NK-92 (cell line): ENCODE data around the gene FOXO6.

Source experiments
- DNase-seq: peaks from one replicate; lab custom pipeline; 2025; ENCODE audit not compliant: unreplicated experiment; lab: John Stamatoyannopoulos, UW

Gene FOXO6

DNA sequence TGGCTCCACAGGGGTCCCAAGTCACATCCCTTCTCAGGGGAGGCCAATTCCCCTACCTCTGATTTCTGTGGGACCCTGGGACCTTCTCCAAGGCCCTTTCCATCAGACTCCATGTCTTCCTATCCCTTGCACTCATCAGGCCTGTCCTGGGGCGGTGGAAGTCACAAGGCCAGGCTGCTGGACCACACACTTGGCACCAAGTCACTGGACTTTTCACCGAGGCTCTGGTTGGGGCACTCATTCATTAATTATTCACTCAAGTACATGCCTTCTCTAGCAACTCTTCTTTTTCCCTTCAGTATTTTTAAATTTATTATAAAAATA lies 11.2 kb upstream of the FOXO6 start:
- DNase-seq = no peak

DNA sequence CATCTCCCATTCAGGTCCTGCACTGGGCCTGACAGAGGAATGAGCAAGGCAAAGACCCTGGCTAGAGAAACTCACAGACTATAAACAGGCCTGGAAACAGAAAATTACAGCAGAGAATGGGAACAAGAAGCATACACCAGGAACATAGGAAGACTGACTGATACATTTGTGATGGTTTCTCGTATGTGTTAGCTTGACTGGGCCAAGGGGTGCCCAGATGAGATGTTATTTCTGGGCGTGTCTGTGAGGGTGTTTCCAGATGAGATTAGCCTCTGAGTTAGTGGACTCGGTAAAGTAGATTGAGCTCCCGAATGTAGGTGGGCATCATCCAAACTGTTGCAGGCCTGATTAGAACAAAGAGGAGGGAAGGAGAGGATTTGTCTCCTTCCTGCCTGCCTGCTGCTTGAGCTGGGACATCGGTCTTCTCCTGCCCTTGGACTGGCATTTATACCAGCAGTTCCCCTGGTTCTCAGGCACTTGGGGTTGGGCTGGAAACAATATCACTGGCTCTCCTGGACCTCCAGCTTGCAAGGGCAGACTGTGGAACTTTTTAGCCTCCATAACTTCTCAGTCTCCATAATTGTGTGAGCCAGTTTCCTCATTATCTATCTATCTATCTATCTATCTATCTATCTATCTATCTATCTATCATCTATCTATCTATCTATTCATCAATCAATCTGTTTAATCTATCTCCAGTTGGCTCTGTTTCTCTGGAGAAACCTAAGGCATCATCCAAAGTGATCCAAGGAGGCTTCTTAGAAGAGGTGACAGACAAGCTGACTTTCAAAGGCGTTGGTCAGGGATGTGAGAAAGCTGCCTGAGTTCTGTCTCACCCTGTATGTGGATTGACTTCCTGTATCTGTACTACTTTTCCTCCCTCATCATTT lies 9.7 kb upstream of the FOXO6 start:
- DNase-seq = no peak

DNA sequence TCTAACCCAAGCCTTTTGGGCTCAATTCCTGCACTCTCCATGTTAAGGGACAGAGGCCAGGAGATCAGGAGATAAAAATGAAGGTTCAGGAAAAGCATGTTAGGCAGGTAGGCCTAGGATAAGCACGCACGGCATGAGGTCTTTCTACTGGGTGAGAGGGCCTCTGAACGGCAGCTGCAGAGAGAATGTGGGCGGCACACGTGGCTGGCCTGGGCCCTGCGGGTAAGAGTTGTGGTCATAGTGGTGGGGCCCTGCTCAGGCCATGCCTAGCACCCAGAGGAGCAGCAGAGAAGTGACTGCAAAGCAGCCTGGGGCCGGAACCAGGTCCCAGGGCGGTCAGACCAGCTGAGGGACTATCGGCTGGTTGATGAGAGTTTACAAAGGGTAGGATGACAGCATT lies 7.5 kb upstream of the FOXO6 start:
- no peak for DNase-seq

DNA sequence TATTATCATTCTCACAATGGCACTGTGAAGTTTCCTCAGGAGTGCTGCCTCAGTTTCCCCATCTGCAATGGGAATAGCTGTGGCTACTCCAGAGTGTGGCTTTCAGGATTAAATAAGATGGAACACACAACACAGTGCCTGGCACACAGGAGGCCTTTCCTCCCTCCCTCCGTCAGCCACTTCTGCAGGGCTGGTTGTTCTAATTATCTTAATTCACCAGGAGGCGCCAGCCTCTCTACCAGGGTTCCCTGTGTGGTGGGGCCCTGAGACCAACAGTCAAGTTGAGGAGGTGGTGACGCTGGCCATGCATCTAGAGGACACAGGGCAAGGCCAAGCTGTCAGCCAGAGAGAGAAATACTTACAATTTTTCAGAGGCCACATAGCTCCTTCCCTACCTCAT lies 6.3 kb upstream of the FOXO6 start:
- DNase-seq = no peak

DNA sequence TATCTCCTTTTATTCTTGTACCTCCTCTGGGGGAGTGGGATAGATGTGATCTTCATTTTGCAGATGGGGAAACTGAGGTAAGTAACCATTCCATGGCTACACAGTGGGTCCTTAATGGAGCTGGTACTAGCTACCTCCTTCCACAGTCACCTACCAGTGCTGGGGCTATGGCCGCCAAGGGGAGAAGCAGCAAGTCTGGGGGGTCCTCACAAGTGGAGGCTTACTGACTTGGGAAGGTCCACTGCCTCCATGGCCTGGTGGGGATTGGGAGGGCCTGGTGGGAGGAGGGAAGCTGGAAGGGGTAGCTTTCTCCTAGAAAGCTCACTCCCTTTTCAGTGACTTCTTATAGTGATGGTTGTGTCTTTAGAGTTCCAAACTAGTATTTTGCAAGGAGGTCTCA lies 5.9 kb upstream of the FOXO6 start:
- no peak for DNase-seq

DNA sequence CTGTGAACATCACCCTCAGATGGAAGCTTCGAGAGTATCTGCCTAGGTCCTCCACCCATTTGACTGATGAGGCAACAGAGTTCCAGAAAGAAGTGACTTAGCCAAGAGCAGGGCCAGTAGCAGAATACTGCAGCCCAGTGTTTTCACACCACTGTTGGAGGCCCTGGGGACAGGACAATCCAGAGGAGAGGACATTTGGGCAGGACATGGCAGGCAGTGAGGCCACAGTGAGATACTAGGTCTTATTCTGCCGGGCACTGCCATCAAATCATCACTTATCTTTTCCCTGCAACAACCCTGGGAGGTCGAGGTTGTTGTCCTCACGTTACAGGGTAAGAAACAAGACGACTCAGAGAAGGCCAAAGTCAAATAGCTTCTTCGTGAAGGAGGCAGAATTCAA lies 5.5 kb upstream of the FOXO6 start:
- no peak for DNase-seq

DNA sequence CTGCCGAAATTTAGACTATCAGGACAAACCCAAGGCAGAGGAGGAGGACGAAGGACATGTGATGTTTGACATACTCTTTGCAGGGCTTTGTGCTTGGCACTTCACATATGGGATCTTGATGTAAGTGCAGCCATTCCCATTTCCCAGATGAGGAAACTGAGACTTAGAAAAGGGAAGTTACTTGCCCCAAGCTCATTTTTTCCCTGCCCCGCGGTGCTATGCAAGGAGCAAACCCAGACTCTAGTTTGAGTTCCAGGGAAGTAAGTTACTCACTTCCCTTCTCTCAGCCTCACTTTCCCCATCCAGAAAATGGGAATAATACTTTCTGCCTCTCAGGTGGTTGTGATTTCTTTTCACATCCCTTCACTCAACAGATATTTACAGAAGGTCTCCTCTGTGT lies 4.5 kb upstream of the FOXO6 start:
- no peak for DNase-seq

DNA sequence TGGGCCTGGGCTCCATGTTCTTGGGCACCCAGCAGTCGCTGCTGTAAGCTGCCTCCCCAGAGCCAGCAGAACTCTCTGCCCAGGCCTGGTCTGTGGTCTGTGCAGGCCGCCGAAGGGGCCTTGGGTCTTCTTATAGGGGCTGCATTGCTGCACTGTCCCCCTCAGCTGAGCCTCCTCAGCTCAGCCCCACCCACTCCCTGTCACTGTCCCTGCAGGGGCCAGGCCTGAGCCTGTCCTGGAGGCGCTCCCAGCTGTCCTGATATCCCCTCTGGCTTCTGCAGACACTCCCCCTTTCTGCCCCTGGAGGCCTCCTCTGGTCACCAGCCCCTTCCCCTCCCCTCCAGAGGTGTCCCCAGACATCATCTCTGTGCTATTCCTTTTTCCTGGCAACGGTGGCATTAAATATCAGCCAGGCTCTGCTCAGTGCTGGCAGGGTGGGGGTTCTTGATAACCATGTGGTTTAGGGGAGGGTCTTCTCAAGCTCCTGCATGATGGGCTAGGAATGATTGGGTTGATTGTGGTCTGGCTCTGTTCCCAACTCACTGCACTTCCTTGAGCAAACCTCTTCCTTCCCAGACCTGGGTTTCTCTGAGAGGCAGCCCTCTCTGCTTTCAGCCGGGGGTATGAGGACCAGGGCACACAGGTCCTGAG lies 3.7 kb upstream of the FOXO6 start:
- no peak for DNase-seq

DNA sequence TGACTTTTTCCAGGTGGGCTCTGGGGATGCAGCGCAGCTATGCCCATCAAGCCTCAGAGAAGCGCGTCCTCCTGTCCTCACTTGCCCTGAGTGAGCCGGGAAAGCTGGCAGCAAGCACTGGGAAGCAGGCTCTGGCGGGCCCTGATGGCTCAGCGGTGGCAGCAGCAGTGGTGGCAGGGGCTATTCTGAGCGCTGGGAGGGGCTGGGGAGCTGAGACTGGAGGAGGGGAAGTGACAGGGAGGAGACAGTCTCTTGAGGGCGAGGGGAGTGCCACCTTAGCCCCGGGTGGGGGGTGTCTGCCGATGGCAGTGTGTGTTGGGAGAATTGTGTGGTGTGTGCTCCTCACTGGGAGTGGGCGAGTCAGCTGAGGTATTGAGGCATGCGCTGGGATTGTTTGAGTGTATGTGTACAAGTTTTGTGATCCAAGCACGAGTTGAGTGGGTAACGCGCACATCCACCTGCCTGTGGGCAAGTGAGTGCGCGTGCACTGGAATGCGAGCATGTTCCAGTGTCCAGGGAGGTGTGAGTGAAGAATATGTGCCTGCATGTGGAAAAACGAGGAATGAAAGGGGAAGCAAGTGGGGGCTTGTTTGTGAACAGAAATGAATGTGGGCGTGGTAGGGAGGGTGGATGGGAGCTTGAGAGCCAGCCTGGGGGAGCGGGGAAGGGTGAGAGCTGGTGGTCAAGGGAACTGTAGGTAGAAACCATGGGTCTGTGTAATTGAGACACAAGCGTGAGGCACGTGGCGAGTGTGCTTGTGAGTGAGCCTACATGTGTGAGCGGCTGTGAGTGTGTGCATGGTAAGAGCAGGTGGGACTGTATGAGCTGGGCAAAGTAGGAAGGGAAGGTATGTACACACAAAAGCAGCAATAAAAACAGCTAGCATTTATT lies 2.9 kb upstream of the FOXO6 start:
- DNase-seq = no peak

DNA sequence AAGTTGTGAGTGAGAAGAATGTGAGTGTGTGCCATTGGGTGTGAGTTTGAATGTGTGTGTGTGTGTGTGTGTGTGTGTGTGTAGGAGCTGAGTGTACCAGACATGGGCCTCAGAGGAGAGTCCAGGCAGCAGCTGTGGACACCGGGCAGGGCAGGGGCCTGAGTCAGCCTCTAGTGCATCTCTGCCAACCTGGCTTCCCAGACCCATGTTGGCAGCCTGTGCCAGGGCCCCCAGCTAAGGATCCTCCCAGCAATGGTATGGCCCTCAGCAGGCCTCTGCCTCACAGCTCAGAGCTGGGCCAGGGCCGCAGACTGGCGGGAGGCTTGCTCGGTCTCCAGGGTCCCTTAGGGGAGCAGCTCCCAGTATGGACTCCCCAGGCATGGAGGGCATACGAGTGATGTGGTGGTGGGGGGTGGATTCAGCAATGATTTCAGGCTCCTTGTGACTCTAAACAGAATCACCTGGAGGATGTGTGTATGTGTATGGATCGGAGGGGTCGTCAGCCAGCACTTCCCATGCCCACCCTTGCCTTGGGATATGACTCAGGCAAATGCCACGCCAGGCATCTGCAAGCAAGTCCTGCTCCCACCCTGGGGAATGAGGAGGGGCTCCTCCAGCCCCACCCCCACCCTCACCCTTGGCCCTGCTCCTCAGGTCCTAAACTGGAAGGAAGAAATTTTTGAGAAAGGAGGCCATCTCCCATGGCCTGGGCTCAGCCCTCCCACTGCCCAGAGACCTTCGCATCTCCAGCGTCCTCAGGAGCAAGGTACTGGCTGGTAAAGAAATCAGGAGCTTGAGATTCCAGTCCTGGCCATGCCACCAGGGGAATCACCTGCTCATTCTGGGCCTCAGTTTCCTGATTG lies 1.8 kb upstream of the FOXO6 start:
- DNase-seq = no peak

DNA sequence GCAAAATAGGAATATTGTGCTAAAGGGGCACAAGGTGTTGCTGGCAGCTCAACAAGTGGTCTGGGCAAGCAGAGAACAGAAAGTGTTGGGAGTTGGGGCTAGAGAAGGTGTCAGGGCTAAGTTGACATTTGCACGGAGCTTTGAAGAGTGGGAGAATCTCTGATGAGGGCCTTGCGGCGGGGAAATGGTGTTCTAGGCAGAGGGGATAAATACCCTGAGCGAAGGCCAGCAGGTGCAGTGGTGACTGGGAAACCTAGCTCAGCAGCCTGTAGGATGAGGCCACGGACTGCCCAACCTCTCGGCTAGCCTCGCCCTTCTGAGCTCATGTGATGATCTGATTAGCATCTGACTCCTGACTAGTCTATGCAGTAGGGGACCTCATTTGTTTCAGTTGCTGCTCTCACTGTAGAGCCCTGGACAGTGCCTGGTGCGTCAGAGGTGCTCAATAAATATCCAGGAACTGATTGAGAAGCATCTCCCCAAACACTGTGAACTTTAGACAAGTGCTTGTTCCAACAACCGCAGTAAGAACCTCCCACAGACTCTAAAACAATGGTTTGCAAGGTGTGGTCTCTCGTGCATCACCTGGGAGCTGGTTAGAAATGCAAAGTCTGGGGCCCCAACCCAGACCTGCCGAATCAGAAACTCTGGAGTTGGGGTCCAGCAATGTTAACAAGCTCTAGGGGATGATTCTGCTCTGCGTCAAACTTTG lies 1.0 kb upstream of the FOXO6 start:
- DNase-seq = no peak

DNA sequence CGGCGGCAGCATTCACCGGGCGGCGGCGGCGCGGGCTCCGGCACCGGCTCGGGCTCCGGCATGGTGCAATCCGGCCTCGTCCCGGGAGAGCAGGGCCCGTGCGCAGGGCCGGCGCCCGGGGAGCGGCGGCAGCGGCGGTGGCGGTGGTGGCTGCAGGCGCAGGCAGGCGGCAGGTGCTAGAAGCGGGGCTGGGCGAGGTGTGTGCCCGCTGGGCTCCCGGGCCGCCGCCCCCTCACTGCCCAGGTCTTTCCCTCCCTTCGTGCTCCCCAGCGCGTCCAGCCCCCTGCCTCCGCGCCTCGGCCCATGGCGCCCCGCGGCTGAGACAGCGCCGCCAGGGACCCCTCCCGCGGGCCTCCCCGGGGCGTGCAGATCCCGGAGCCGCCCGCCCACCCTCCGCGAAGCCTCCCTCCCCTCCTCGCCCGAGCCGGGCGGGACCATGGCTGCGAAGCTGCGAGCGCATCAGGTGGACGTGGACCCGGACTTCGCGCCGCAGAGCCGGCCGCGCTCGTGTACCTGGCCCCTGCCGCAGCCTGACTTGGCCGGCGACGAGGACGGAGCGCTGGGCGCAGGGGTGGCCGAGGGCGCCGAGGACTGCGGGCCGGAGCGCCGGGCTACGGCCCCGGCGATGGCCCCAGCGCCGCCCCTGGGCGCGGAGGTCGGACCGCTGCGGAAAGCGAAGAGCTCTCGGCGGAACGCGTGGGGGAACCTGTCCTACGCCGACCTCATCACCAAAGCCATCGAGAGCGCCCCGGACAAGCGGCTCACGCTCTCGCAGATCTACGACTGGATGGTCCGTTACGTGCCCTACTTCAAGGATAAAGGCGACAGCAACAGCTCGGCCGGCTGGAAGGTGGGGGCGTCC lies 492 bp downstream of the FOXO6 start:
- DNase-seq = no peak

DNA sequence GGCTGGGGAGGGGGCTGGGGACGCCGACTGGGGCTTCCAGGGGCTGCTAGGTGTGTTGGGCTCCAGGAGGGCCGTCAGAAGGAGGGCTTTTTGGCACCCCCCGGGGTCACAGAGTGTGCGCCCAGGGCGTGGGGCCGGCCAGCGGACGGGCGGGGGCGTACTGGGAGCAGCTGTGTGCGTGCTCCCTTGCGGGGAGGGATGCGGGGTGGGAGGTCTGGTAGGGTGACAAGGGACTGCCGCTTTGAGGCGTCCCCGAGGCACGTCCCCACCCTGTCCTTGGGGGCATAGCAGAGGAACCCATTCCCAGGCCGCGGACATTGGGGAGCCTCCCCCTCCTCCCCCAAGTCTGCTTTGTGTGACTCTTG lies 1.1 kb downstream of the FOXO6 start:
- DNase-seq = no peak

DNA sequence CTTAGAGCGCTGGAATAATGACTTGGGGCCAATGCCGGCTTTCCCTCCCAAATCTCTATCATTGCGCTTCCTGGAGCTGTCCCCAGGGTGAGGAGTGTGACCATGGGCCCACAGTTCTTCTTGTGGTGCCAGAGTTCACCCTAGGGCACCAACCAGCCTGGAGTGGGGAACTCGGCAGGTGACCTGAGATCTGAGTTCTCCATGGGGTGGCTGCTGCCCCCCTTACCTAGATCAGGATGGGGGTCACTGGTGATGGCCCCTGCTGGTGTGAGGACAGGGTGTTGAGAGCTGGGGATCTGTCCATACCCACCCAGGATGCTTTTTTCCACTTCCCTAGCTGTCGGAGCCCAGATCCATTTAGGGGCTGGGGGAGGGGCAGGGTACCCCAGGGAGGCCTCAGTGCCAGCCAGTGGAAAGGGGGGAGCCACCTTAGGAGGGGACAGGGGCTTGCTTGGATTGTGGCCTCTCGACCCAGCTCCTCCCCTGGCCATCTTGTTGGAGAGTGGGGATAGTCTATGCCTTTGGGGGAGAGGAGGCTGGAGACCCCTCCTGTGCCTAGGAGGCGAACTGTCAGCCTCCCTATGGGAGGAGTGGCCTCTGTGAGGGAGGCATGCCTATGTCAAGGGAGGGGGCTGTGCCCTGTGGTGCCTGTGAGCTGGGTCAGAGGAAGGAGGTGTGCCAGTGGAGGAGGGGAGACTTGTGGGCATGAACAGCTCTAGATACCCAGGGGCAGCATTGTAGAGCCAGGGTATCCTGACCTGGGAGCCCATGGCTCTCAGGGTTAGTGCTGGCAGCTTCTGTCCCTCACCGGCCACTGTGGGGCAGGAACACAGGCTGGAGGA lies 1.7 kb downstream of the FOXO6 start:
- DNase-seq = no peak

DNA sequence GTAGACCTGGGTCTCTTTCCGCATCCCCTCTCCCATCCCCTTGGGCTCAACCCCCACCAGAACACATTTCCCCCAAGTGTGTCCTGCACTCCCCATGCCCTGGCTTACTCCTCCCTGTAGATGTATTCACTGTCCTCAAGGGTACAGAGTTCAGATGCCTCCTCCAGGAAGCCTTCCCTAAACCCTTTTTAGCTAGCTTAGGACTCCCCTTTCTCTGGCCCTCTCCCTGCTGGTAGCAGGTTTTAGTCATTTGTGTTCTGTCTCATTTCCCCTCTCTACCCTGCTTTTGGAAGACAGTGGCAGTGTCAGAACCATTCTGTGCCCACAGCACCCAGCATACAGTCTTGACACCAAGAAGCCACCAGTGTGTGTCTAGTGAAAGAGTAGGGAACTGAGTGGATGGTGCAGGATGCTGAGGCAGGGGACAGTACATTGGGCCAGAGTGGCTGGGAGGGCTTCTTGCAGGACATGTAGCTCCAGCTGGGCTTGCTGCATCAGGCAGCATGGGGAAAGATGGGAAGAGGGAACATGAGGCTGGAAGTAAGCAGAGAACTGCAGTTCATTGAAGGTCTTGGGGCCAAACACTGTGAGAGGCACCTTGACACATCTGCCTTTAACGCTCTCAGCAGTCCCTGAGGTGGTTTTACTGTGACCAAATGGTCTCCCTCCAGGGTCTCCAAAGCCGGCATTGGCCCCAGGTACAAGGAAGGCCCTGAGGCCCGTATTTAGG lies 2.5 kb downstream of the FOXO6 start:
- no peak for DNase-seq

DNA sequence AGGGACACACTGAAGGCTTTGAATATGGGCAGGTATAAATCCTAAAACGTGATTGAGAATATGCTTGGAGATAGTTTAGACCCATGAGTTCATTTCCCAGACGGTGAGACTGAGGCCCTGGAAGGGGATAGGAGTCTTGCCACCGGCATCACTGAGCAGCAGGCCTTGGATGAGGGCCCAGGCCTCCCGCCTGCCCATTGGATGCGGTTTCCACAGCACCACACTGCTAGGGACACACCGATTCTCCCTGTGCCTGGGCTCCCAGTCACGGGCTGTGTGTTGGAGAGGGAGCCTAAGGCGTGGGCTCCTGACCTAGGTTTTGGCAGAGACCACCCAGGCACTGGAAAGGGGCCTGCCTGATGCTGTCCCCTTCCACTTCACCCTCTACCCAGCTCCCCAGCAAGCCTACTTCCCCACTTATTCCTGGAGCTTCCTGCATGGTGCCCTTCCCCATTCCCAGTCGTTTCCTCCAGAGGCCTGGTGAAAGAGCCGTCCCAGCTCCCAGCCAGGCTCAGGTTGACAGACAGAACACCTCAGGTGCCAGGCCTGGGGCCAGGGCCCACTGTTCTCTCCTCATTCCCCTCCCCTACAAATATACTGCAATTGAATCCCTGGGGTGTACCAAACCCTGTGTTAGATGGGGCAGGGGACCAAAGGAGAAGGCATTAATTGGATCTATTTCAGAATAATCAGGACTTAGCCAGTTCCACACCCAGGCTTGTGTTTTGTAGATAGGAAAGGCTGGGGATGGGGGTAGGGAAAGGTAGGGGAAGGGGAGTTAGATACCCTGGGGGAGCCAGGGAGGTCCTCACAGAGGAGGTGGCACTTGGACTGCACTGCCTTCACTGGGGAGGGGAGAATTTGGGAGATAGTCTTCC lies 3.4 kb downstream of the FOXO6 start:
- no peak for DNase-seq

DNA sequence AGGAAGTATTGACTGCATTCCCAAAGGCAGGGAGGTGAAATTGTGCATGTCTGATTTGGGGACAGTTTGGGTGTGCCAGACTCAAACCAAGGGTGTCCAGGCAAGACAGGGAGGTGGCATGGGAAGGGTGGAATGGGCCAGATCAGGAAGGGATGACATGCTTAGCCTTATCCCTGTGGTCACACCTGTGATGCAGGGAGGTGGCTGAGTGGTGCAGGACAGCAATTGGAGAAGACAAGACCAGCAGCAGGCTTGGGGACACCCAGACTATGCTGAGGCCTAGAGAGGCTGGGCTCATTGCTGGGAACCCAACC lies 4.0 kb downstream of the FOXO6 start:
- no peak for DNase-seq
